VCaP (cell line): Measurements from ENCODE around the gene ANAPC2.

Experiments
- H3K27ac ChIP-seq: fragments of 450-650 bp; 2 replicates; pipeline ENCODE4 v1.5.1; 2017
- TF ChIP-seq, protein P1 (sequence below): fragments of 450-650 bp; conservative IDR thresholded peaks from 2 replicates; pipeline ENCODE4 v1.5.1; 2017; ENCODE audit warnings: mild to moderate bottlenecking, moderate library complexity

Gene ANAPC2

DNA sequence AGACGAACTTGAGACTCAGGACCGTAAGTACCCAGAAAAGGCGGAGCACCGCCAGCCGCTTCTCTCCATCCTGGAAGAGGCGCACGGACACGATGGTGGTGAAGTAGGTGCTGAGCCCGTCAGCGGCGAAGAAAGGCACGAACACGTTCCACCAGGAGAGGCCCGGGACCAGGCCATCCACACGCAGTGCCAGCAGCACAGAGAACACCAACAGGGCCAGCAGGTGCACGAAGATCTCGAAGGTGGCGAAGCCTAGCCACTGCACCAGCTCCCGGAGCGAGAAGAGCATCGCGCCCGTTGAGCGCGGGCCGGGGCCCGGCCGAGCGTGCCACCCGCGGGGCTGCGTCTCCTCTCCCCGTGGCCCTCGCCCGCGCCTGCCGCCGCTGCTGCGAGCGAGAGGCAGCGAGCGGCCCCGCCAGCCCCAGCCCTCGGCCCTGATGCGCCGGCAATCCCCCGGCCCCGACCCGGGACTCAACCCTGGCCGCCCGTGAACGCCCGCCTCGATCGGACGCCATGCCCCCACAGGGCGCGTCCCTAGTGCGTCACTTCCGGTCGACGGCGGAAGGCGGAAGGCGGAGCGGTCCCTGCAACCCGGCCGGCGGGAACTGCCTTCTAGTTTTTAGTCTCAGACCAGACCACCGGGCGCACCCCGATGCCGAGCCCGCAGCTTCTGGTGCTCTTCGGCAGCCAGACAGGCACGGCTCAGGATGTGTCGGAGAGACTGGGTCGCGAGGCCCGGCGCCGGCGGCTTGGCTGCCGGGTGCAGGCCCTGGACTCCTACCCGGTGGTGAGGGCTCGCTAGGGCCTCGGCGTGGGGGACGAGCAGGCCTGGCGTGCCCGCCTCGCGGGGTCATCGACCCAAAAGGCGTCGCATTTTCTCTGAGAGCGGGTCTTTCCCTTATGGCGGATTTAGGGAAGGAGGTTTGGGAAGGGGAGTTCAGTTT lies 17.0 kb upstream of the ANAPC2 start, which contains the start of the genes NDOR1 and TMEM203:
Gene NDOR1 (plus strand): TSS at position 575 of the 944 bp plus-strand sequence. CDS start 78 bp downstream, at position 653.
Gene TMEM203 (minus strand): TSS at position 523 of the 944 bp plus-strand sequence. CDS start 234 bp downstream, at position 289.
- TF ChIP-seq, protein P1, sequence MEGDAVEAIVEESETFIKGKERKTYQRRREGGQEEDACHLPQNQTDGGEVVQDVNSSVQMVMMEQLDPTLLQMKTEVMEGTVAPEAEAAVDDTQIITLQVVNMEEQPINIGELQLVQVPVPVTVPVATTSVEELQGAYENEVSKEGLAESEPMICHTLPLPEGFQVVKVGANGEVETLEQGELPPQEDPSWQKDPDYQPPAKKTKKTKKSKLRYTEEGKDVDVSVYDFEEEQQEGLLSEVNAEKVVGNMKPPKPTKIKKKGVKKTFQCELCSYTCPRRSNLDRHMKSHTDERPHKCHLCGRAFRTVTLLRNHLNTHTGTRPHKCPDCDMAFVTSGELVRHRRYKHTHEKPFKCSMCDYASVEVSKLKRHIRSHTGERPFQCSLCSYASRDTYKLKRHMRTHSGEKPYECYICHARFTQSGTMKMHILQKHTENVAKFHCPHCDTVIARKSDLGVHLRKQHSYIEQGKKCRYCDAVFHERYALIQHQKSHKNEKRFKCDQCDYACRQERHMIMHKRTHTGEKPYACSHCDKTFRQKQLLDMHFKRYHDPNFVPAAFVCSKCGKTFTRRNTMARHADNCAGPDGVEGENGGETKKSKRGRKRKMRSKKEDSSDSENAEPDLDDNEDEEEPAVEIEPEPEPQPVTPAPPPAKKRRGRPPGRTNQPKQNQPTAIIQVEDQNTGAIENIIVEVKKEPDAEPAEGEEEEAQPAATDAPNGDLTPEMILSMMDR: no peak
- H3K27ac ChIP-seq: peak within 1 kb of the TSS; percentile 85

DNA sequence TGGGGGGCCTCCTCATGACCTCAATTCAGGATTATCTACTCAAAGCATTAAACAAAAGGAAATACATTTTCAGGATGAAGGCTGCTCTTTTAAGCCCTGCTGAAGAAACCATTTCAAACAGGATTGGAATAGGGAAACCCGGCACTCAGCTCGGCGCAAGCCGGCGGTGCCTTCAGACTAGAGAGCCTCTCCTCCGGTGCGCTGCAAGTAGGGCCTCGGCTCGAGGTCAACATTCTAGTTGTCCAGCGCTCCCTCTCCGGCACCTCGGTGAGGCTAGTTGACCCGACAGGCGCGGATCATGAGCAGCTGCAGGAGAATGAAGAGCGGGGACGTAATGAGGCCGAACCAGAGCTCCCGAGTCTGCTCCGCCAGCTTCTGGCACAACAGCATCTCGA lies 16.4 kb upstream of the ANAPC2 start:
- TF ChIP-seq, protein P1: no peak
- H3K27ac ChIP-seq: peak overlapping the region; percentile 85

DNA sequence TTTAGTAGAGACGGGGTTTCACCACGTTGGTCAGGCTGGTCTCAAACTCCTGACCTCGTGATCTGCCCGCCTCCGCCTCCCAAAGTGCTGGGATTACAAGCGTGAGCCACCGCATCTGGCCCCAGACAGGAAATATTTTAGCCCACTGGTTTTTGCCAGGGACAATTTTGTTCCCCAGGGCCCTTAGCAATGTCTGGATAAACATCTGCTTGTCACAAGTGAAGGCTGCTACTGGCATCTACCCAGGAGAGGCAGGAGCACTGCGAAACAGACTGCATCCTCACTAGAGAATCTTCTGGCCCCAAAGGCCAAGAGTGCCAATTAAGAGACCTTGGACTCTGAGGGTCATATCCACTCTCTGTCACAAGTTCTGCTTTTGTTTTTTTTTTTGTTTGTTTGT lies 14.6 kb upstream of the ANAPC2 start:
- no peak overlapping the region for H3K27ac ChIP-seq
- TF ChIP-seq, protein P1: no peak

DNA sequence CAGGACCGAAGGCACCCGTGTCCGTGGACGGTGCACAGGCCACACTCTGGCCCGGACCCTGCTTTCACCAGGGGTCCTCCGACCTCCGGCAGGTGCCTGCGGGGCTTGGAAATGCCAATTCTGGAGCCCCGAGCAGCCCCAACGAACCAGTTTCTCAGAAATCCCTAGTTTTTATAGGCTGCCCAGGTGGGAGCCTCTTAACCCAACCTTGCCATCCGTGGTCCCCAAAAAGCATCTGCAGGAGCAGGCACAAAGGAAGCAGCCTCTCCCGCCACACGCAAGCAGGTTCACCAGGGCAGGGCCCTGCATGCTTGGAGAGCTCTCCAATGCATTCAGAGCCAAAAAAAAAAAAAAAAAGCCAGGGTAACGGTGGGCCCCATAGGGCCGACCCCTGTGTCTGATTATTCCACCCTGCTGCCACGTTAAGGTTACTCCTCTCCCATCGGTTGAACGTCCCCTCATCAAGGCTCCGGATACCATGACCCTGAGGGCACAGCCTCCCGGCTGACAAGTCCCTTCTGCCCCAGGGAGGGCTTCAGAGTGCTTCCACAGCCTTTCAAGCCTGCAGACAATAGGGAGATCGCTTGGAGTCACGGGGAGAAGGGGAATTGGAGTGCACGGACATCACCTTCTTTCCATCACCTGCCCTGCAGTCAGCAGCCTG lies 13.0 kb upstream of the ANAPC2 start:
- TF ChIP-seq, protein P1: no peak
- peak overlapping the region; percentile 97 for H3K27ac ChIP-seq

DNA sequence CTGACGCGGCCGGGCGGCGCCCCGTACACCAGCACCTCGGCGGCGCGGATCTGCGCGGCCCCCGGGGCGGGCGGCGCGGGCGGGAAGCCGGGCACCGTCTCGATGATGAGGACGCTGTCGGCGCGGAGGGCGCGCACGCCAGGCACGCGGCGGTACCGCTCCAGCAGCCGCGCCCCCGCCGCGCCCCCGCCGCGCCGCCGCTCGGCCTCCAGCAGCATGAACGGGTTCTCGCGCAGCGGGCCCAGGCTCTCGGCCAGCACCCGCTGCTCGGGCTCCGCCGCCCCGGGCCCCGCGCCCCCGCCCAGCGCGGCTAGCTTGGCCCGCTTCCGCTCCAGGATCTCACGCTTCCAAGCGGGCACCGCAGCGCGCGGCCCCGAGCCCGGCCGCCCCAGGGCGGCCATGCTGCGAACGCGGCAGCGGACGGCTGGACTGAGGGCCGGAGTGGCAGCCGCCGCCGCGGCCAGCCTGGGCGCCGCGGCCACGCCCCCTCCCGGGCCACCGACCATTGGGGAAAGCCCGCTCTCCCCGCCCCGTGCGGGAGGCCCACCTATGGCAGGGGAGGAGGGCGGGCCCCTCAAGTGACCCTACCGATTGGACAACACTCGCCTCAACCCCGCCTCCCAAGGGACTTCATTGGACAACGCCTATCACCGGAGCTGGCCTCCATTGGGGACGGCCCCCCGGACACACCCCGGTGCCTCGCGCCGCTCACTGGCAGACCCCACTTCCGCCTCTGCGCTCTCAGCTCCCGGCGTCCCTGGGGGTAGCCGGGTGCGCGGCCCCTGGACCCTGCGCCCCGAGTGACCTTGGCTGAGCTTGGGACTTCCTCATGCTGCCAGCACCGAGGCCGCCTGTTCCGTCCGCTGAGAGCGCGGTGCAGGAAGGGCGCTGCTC lies 12.2 kb upstream of the ANAPC2 start, which contains the start of gene TPRN:
Gene TPRN (minus strand): TSS at position 431 of the 894 bp plus-strand sequence. CDS start 30 bp downstream, at position 401.
- TF ChIP-seq, protein P1: no peak
- H3K27ac ChIP-seq: peak within 1 kb of the TSS; percentile 97

DNA sequence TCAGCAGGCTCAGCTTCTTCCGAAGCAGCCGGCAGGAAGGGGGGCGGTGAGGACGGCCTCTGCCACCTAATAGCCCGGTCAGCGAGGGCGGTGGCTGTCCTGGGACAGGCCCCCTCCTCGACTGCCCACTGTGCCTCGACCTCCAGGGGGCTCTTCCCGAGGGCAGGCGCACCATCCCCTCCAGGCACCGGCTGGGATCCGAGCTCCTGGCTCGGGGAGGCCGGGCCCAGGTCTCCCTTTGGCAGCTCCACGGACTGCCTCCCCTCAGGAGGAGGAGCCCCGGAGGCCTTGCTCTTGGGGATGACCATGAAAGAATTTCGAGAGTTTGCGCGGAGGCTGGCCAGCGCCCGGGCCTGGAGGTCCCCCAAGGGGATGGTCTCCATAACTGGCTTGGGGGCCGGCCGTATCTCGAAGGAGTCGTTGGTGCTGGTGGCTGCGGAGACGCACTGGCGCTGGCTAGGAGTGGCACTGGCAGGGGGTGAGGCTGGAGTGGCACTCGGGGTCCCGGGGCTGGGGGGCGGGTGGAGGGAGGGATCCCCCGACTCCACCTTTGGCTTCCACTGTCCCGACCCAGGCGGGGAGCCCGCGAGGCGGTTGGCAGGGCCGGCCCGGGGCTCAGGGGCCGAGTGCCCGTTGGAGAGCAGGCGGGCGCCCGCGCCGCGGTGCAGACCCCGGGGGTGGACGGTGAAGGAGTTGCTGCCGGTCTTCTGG lies 11.2 kb upstream of the ANAPC2 start:
- TF ChIP-seq, protein P1: no peak

More for the DNA sequence above, 11.2 kb upstream of the ANAPC2 start:
- peak overlapping the region; percentile 97 for H3K27ac ChIP-seq
